ENCODE results near the gene CENPT.

Gene CENPT, protein sequence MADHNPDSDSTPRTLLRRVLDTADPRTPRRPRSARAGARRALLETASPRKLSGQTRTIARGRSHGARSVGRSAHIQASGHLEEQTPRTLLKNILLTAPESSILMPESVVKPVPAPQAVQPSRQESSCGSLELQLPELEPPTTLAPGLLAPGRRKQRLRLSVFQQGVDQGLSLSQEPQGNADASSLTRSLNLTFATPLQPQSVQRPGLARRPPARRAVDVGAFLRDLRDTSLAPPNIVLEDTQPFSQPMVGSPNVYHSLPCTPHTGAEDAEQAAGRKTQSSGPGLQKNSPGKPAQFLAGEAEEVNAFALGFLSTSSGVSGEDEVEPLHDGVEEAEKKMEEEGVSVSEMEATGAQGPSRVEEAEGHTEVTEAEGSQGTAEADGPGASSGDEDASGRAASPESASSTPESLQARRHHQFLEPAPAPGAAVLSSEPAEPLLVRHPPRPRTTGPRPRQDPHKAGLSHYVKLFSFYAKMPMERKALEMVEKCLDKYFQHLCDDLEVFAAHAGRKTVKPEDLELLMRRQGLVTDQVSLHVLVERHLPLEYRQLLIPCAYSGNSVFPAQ

DNA sequence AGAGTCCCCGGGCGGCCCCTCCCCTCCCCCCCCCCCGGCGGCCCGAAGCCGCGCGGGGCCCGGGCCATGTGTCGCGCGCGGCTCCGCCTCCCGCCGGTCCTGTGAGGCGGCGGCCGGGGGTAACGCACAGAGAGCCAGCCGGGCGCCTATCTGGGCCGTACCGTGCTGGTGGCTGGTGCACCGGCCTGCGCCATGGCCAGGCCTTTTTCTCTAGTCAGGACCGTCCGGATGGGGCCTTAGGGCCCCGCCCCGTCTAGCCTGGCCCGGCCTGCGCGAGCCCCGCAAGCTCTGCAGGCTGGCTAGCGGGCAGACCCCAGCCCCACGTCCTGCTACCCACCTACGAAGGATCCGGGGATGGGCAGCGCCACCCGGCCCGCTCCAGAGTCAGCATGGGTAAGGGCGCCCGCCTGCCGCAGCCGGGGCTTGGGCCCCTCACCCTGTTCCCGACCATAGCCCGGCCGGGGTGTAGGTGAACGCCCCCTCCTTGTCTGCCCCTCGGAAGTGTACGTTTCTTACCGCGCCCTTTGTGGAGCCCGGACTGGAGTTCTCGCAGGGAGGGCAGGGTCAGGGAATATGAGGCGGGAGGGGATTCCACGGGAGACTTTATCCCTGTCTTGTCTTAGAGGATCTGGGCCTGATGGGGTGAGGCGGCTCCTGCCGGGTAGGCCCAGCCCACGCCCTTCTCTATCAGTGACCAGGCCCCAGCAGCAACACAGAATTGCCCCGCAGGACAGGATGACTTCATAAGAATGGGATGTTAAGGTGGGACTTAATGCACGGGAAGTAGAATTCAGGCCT lies at the start of gene CENPT:
Gene CENPT, minus strand, starts transcription at position 630 of the 798 bp plus-strand sequence. CDS start 13,834 bp downstream, outside the sequence.
- no peak for DNase-seq

DNA sequence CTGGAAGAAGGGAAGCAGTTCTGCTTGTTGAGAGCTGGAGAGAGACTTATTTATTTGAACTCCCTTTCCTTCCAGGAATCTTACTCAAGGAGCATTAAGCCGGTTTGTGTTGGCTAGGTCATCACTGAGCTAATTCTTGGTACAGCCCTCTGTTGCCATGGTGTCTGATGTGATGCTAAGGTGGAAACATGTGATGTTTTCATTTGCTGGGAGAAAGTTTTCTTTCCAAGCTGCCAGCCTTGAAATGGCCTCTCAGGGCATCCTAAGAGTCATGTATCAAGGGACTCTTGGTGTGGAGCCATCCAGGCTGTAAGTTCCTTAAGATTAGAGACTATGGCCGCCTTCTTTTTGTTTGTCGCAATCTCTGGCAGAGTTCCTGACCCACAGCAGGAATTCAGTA lies 49.7 kb upstream of the CENPT start:
- no peak for DNase-seq

DNA sequence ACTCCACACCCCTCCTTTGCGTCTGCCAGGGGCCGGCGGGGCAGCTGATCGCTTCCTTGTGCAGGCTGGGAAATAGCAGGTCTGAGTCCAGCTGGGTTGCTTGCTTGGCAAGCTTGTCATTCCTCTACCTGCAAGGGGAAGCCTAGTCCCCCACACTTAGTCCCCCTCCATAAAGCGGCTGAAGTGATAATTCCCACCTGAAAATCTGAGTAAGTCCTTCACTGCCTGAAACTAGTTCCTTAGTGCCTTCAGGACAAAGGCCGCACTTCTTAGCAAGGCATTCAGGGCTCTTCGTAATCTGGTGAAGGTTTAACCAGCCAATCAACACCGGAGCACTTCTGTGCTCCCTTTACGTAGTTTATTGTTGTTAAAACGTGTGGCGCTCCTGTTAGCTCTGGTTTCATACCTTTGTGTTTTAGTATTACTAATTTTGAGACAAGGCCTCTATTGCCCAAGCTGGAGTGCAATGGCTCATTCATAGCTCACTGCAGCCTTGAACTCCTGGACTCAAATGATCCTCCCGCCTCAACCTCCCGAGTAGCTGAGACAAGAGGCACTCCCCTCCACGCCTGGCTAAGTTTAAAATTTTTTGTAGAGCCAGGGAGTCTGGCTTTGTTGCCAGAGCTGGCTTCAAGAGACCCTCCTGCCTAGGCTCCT lies 46.4 kb upstream of the CENPT start:
- DNase-seq: no peak

DNA sequence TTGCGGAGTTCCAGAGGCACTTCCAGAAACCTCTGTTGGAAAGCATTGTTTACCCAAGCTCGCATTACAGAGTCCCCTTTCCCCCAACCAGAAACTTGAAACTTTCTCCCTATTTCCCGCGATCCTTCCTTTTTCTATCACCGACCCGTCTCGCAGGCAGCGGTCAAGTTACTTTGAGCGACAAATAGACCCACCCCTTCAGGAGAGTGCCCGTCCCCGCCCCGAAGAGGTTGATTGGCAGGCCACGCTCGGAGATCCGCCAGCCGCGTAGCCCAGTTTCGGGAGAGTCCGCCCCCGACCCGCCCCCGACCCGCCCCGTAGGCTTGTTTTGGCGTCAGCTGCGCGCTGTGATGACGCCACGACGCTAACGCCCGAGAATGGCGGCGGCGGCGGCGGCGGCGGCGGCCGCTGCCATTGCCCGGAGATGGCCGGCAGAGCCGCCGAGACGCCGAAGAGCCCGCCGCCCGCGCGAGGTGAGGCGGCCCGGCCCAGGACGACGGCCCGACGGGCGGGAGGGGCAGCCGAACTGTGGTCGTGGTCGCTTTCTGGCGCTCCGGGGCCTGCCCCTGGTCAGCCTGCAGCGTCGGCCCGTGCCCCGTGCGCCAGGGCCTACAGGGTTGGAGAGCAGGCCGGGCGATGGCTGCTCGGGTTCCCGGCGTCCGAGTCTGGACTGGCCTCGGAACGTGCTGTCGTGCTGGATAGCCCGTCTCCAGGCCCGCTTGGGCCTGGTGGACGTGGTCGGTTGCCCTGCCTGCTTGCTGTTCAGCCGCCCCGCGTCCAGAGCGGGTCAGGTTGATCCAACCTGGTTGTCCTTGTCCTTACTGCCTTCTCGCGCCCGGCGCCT lies 45.6 kb upstream of the CENPT start, which contains the start of gene PSKH1:
Gene PSKH1, plus strand, starts transcription at position 356 of the 844 bp plus-strand sequence. CDS start 15,496 bp downstream, outside the sequence.
- DNase-seq: peak; percentile 95 to 97

DNA sequence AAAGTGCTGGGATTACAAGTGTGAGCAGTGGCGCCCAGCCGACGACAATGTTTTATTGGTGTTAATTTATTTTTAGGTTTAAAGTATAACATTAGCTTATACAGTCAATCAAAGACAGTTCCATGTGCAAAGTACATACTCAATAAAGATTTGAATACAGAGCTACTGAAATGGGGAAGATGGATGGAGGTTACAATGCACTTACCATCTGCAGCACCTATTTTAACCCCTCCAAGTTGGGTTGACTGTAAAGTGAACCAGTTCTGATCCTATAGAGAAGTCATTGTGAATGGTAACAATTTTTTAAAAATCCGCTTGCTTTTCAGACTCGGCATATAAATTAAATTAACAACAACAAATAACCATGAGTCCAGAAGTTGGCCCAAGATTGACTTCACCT lies 44.9 kb upstream of the CENPT start:
- DNase-seq: no peak

DNA sequence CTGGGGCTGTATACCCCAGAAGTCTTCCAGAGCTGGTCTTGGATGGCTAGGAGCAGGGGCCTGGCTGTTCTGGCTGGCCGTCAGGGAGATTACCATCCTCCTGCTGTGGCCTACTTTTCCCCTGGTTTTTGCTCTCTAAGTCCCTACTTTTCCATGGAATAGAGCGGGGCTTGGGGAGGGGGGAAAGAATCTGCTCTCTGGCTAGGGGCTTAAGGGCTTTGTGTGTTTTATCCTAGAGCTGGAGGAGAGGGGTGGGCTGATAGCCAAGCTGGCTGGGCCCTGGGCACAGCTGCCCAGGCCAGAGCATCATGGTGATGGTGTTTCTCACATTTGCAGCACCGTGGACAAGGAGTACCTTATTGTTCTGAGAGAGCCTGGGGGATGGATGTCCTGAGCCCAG lies 40.8 kb upstream of the CENPT start:
- DNase-seq: no peak

DNA sequence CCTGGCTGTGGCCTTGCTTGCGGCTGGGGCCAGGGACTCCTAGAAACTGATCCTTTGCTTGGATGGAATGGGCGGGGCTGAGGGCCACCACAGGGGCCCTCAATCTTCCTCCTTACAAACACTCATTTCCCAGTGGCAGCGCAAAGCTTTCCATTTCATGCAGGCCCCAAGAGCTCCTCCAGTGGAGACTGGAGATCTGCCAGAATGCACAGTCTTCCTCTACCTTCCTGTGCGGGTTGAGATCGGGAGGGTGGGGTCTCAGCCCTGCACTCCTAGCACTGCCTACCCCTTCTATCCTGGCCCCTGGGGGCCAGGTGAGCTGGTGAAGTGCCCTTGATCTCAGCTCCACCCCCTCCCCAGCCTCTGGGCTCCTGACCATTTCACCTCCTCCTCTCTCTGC lies 38.9 kb upstream of the CENPT start:
- no peak for DNase-seq

DNA sequence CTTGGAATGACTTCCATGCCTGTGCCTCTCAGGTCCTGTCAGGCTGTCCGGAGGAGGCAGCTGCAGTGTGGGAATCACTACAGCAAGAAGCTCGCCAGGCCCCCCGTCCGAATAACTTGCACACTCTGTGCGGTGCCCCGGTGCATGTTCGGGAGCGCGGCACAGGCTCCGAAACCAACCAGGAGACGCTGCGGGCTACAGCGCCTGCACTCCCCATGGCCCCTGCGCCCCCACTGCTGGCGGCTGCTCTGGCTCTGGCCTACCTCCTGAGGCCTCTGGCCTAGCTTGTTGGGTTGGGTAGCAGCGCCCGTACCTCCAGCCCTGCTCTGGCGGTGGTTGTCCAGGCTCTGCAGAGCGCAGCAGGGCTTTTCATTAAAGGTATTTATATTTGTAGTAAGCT lies 38.5 kb upstream of the CENPT start:
- DNase-seq: no peak

DNA sequence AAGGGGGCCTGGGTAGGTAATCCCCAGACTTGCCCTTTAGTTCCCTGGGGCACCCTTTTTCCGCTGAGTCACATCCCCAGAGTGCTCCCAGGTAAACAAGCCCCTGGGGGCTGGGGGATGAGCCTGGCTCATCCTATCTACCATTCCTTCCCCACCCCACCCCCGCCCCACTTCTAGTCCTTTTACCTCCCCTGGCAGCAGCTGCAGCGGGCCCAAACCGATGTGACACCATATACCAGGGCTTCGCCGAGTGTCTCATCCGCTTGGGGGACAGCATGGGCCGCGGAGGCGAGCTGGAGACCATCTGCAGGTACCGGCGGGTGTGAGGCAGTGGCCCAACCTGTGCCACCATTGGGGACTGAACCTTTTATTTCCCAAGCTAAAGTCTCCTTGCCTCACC lies 38.1 kb upstream of the CENPT start:
- DNase-seq: no peak

DNA sequence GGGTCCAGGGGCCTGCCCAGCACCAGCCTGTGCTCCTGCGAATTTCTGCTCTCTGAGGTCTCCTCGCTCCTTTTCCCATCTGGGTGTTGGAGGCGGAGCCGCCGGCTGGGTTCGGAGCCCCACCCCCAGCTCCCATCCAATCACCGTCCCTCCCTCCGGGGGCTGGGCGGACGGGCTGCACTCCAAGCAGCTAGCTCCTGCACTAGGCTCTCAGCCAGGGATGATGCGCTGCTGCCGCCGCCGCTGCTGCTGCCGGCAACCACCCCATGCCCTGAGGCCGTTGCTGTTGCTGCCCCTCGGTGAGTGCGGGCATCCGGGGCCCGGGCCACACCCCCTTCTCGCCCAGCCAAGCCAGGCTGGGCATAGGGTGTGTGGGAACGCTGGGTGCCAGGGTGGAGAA lies 37.2 kb upstream of the CENPT start, which contains the start of gene NRN1L:
Gene NRN1L, plus strand, starts transcription at position 202 of the 400 bp plus-strand sequence. Its CDS starts 19 bp downstream, at position 221.
- DNase-seq: peak; percentile 82 to 89

DNA sequence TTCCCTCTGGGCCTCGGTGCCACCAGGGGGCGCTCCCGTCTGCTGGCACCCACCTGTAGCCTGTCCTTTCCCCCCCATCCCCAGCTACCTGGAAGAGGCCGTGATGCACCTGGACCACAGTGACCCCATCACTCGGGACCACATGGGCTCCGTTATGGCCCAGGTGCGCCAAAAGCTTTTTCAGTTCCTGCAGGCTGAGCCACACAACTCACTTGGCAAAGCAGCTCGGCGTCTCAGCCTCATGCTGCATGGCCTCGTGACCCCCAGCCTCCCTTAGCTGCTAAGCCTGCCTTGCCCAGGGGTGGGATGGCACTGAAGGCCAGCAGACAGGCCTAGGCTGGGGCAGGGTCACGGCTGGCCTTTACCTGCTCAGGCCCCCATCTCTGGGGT lies 36.4 kb upstream of the CENPT start:
- DNase-seq: peak in 1 of 2 donors; percentile 47

DNA sequence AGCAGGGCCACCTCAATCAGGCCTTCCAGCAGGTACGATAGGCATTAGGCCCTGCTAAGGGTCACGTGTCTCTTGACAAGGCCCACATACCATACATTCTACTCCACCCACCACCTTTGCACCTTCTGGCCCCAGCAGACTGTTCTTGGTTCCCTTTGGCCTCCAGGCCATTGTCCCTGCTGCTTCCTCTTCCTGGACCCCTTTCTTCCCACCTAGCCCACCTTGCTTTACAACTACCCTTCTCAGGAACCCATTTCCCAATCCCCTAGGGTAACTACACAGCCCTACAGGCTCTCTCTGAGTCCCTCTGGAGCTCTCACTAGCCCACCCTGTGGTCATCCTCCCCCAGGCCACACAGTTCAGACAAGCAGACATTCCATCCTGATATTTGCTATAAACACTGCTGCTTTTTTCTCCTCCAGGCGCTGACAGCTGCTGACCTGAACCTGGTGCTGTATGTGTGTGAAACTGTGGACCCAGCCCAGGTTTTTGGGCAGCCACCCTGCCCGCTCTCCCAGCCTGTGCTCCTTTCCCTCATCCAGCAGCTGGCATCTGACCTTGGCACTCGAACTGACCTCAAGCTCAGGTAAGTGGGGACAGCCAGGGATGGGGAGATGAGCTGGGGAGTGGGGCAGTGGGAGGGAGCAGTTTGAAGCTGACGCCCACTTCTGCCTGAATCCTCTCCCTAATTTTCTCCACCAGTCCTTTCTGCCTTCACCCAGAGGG lies 35.8 kb upstream of the CENPT start:
- no peak for DNase-seq

DNA sequence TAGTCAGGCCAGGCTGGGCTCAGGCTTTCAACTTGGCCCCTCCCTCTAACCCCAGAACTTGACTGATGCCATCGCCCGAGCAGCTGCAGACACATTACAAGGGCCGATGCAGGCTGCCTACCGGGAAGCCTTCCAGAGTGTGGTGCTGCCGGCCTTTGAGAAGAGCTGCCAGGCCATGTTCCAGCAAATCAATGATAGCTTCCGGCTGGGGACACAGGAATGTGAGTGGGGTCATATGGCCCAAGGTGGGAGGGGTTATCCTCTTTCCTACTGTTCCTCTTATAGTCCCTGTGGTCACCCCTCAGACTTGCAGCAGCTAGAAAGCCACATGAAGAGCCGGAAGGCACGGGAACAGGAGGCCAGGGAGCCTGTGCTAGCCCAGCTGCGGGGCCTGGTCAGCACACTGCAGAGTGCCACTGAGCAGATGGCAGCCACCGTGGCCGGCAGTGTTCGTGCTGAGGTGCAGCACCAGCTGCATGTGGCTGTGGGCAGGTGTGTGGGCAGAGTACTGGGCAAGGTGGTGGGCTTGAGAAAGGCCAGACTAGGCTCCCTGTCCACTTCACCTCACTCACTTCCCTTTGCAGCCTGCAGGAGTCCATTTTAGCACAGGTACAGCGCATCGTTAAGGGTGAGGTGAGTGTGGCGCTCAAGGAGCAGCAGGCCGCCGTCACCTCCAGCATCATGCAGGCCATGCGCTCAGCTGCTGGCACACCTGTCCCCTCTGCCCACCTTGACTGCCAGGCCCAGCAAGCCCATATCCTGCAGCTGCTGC lies 35.1 kb upstream of the CENPT start:
- peak; percentile 80 to 82 for DNase-seq

DNA sequence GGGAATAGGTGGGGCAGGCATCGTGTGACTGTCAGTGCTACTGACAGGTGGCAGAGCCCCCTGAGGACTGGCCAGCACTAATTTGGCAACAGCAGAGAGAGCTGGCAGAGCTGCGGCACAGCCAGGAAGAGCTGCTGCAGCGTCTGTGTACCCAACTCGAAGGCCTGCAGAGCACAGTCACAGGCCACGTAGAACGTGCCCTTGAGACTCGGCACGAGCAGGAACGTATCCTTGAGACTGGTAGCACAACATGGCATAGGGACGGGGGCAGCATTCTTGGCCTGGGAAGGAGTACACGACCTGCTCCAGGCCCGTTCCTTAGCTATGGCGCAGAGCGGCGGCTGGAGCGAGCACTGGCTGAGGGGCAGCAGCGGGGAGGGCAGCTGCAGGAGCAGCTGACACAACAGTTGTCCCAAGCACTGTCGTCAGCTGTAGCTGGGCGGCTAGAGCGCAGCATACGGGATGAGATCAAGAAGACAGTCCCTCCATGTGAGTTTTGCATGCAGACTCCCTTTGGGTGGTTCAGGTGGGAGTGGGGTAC lies 34.2 kb upstream of the CENPT start:
- DNase-seq: peak; percentile 31 to 61

DNA sequence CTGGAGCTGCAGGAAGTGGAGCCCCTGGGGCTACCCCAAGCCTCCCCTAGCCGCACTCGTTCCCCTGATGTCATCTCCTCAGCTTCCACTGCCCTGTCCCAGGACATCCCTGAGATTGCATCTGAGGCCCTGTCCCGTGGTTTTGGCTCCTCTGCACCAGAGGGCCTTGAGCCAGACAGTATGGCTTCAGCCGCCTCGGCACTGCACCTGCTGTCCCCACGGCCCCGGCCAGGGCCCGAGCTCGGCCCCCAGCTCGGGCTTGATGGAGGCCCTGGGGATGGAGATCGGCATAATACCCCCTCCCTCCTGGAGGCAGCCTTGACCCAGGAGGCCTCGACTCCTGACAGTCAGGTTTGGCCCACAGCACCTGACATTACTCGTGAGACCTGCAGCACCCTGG lies 33.1 kb upstream of the CENPT start:
- no peak for DNase-seq

DNA sequence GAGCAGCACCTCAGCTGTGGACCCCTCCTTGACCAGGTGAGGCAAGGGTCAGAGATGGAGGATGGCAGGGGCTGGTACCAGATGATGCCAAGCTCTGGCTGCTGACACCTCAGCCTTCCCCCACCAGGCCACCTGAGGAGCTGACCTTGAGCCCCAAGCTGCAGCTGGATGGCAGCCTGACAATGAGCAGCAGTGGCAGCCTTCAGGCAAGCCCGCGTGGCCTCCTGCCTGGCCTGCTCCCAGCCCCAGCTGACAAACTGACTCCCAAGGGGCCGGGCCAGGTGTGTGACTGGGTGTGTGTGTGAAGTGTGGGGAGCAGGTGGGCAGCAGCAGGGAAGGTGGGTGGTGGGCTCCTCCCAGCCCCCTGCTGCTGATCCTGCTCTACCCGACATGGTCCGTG lies 32.4 kb upstream of the CENPT start:
- DNase-seq: no peak

DNA sequence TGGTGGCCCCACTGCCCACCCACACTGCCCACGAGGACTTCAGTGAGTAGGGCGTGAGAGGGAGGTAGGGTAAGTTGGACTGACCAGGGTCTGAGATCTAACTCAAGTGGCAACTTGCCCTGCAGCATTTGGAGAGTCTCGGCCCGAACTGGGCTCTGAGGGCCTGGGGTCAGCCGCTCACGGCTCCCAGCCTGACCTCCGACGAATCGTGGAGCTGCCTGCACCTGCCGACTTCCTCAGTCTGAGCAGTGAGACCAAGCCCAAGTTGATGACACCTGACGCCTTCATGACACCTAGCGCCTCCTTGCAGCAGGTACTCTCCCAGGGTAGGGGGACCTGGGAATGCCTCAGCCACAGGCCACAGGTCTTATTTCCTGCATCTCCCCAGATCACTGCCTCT lies 32.0 kb upstream of the CENPT start:
- DNase-seq: no peak

DNA sequence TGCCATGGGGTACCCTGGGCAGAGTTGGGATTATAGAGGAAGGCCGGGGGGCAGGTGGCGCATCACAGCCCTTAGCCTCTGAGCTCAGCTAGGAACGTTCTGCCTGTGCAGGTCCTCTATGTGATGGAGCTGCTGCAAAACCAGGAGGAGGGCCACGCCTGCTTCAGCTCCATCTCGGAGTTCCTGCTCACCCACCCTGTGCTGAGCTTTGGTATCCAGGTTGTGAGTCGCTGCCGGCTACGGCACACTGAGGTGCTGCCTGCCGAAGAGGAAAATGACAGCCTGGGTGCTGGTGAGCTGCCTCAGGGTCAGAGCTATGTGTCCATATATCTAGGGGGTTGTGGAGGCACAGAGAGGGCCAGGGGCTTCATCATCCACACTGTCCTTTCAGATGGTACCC lies 31.4 kb upstream of the CENPT start:
- no peak for DNase-seq

DNA sequence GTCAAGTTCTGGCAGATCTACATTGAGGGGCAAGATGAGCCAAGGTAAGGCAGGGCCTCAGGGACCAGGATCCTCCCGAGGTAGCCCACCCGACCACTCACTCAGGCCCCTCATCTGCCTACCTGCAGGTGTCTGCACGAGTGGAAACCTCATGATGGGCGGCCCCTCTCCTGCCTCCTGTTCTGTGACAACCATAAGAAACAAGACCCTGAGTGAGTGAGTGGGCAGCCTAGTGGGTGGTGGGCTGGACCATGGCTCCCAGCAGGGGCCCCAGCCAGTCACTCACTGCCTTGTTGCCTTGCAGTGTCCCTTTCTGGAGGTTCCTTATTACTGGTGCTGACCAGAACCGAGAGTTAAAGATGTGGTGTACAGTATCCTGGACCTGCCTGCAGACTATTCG lies 30.7 kb upstream of the CENPT start:
- no peak for DNase-seq

DNA sequence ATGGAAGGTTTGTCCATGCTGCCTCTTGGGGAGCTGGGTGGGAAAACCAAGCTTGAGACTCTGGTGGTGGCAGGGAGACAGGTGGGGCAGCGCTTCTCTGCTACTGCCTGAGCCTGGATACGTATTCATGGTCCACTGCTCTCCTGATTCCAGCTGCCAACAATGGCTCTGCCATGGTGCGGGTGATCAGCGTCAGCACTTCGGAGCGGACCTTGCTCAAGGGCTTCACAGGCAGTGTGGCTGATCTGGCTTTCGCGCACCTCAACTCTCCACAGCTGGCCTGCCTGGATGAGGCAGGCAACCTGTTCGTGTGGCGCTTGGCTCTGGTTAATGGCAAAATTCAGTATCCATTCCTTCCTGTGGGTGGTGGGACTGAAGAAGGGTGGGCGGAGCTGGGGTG lies 29.6 kb upstream of the CENPT start:
- DNase-seq: no peak

All from hippocampal formation (tissue), 2 donors.